HG02588 (cell line): ENCODE data around the gene MRPL4.

Source experiments
- ATAC-seq: cut with Tn5 transposase; IDR thresholded peaks from one replicate; pipeline ENCODE4 v1.9.1; 2021; ENCODE audit warnings: mild to moderate bottlenecking, moderate library complexity; ENCODE audit not compliant: unreplicated experiment

Gene MRPL4

DNA sequence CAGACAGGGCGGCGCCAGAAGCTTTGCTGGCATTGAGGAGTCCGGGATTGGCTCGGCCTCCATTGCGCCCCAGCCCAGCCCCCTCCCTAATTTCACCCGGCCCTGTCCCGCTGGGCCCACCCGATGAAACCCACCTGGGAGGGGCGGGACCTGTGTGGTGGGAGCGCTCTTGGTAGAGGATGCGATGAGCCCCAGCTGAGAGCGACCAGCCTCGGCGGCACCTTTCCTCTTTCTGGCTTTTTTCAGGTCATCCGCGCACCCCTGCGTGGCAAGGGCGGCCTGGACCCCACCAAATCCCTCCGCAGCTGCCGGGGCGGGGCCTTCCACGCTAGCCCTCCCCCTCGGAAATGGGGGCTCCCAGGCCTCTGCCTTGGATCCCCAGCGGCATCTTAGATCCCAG, 57.4 kb downstream of the MRPL4 start, which contains the start of gene ZGLP1:
ZGLP1 (minus strand) TSS at position 393 of the 400 bp plus-strand sequence.
- no peak for ATAC-seq
